Stimulated activated CD4-positive, alpha-beta T cell treated with anti-CD3 and anti-CD28 coated beads, Interleukin-12 subunit alpha, Interleukin-12 subunit beta, amount 100 ng/mL, for 4 hours (primary cell): Measurements from ENCODE around the gene GCK.
"Not testable (repeated sequence)": the region's sequence is repeated elsewhere in the genome, so short reads cannot be mapped to it uniquely, and the experiment has no call there.

ENCODE experiments used
- DNase-seq: peaks from one replicate; pipeline ENCODE4 v3.0.0-alpha.2; 2020

Gene GCK

GRCh38 chr7:44176486-44176885, 12.8 kb downstream of the GCK start:
- DNase-seq, result no peak

- DNase-seq, result no peak
These were observed 13.5 kb downstream of the GCK start for GRCh38 chr7:44175730-44176129.

GRCh38 chr7:44174694-44174948, 14.6 kb downstream of the GCK start:
- DNase-seq, result not testable (repeated sequence)

- DNase-seq, result no peak
These were observed 15.1 kb downstream of the GCK start for GRCh38 chr7:44173911-44174693.

GRCh38 chr7:44172803-44173424, 16.3 kb downstream of the GCK start:
- DNase-seq, result no peak

GRCh38 chr7:44172352-44172751, 16.9 kb downstream of the GCK start:
- no peak for DNase-seq

- DNase-seq, result not testable (repeated sequence)
These were observed 17.3 kb downstream of the GCK start for GRCh38 chr7:44171901-44172300.

GRCh38 chr7:44167920-44168319, 21.3 kb downstream of the GCK start:
- no peak for DNase-seq

GRCh38 chr7:44163591-44163990, 25.6 kb downstream of the GCK start:
- DNase-seq, result no peak

GRCh38 chr7:44162785-44163395, 26.3 kb downstream of the GCK start:
- DNase-seq, result no peak

GRCh38 chr7:44162179-44162578, 27.1 kb downstream of the GCK start:
- DNase-seq, result no peak

GRCh38 chr7:44161371-44161770, 27.9 kb downstream of the GCK start:
- DNase-seq, result no peak

GRCh38 chr7:44159824-44160630, 29.2 kb downstream of the GCK start:
- DNase-seq, result no peak

GRCh38 chr7:44158873-44159631, 30.2 kb downstream of the GCK start:
- no peak for DNase-seq

GRCh38 chr7:44158096-44158872, 31.0 kb downstream of the GCK start:
- DNase-seq, result no peak

GRCh38 chr7:44157116-44158080, 31.8 kb downstream of the GCK start:
- no peak for DNase-seq

- no peak for DNase-seq
These were observed 32.7 kb downstream of the GCK start for GRCh38 chr7:44156453-44157010.

- no peak for DNase-seq
These were observed 33.8 kb downstream of the GCK start for GRCh38 chr7:44155191-44156185.

- DNase-seq, result no peak
These were observed 34.5 kb downstream of the GCK start for GRCh38 chr7:44154703-44155102.
